GM04503 (cell line): ENCODE measurements around the gene CDC42.
A peak's percentile ranks its signal among the peaks of the same experiment; 100 is the strongest.

Experiments used
- DNase-seq: peaks from one replicate; pipeline ENCODE4 v3.0.0-alpha.2; 2012; ENCODE audit warnings: low read depth

CDC42 gene

DNA sequence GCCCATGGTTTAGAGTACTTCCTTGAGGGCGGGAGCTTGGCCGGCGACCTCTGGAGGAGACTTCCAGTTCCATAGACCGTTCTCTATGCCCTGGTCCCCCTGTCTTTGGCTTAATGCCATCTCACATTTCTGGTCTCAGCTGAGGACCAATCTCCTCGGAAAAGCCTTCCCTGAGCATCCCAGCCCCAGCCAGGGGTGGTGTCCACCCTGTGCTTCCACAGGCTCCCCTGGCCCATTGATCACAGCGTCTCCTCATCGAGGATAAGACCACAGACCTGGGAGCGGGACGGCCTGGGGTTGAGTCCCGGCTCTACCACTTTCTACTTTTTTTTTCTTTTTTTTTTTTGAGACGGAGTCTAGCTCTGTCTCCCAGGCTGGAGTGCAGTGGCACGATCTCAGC lies 75.9 kb downstream of the CDC42 start:
- no peak for DNase-seq

DNA sequence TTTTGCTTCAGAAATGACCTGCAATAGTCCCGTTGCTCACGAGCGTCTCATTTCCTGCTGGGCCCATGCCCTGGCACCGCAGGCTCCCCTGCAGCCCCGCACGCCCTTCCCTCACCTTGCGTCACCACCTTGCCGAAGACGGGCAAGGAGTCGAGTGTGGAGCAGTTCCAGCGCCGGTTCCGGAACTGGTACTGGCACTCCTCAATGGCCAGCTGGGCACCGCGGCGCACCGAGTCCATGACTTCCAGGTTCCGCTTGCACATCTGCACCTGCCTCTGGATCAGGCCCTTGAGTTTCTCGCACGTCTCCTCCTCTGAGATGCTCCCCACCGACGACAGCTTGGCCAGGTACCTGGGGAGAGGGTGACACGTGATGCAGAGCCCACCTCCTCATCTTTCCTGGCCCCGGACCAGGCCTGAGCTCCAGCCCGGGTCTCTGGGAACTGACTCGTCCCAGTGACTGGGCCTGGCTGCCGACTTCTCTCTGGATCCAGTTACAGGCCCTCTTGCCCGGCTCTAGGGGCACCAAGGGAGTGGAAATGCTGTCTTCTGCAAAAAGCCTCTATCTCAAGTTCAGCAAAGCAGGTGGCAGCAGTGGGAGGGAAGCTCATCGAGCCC lies 77.1 kb downstream of the CDC42 start:
- no peak for DNase-seq

DNA sequence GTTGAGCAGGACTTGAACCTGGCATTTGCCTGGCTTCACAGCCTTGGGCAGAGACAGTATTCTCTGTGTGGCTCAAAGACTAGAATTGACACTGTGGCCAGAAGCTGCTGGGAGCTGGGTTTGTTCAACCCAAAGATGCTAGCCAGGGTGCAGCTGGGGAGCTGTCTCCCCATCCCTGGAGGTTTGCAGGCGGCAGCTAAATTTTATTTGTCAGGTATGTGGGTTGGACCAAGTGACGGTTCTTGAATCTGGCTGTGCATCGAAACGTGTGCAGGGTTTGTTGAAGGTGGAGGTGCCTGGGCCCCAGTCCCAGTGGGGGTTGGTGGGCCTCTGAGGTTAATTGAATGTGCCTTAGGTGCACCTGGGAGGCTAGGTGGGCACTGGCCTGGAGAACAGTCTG lies 78.6 kb downstream of the CDC42 start:
- no peak for DNase-seq

DNA sequence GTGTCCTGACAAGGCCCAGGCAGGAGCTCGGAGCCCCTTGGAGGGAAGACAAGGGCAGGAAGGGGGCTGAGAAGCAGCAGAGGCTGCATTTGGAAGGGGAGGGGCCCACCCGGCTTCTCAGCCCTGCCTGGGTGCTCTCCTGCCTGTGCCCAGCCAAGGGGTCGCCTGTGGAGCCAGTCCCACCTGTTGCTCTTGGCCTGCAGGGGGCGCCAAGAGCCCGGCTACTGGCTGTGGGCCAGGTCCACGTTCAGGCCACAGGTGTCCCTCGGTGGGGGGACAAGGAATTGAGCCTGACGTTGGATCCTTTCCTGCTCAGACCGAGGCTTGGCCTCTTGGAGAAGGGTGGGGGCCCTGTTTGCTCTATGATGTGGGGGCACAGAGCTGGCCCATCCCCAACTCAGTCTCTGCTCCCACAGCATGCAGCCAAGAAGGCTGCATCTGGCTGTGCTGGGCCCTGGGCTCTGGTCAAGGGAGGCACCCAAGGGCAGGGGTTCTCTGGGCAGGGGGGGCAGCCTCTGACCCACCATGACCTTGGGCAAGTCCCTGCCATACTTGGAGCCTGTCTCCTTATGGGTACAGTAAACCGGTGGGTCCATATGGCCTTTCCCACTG lies 79.5 kb downstream of the CDC42 start:
- DNase-seq: no peak

DNA sequence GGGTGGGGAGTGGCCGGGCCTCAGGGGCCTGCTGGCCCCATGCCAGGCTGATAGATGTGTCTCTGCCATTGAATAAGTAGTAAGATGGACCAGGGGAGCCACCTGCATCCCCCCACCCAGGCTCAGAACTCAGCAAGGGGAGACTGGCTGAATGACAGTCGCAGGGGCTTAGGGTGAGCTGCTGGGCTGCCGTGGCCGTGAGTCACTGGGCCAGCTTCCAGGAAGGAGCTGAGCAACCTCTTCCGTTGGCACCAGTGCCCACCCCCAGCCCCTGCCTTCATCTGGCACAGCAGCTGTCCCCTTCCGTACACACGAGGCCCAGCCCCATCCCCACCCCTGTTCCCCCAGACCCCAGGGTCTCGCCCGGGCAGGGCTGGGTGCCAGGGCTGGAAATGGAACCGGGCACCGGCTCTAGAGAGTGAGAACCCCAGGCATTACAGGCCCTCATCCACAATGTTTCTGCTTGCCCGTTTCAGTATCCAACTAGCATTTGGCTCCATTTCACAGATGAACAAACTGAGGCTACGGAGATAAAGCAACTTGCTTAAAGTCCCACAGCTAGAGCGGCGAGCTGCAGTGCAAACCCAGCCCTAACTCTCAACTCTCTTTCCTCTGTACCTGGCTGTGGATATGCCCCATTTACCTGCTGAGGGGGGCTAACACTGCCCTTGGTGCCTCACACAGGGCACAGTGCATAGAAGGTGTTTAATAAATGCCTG lies 80.2 kb downstream of the CDC42 start:
- DNase-seq: peak; percentile 17

DNA sequence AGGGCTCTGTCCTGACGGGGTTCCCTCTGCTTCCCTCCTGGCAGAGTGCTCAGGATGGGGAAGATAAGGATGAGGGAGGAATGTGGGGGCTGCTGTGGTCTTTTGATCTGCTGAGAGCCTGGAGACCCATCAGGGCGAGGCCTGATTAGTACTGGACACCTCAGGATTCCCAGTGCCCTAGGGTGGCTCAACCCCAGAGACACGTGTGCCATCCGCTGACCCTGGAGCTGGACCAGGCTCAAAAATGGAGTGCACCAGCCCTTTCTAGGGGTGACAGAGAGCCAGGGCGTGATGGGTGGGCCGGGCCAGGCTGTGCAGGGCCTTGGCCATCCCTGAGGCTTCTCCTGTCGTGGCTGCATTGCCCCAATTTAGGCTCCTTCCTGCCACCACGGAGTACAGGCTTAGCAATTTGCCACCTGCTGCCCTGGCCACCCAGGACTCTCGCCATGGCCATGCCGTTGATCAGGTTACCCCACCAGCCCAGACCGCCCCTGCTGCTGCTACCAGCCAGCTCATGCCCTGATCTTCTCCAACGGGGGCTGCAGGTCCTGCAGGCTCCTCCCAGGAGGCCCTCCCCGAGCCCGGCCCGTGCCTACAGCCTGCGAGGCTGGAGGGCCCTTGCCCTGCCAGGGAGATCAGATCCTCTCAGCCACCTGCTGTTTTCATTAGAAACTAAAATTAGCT lies 80.9 kb downstream of the CDC42 start:
- DNase-seq: no peak

DNA sequence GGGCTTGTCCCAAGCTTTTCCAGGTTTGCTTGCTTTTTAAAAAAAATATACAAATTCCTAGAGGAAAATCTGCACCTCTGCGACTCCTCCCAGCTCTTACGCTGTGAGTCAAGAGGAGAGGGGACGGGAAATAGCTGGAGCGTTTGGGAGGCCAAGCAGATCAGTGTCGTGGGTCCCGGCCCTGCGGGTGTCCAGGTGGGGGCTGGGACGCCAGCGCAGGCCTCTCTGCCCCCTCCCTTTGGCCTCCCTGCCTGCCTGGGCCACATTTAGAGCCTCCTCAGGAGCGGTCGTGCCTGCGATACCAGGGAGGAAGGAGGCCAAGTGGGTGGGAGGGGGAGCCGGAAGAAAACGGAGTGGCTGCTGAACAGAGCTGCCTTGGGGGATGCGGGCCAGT lies 81.4 kb downstream of the CDC42 start:
- no peak for DNase-seq

DNA sequence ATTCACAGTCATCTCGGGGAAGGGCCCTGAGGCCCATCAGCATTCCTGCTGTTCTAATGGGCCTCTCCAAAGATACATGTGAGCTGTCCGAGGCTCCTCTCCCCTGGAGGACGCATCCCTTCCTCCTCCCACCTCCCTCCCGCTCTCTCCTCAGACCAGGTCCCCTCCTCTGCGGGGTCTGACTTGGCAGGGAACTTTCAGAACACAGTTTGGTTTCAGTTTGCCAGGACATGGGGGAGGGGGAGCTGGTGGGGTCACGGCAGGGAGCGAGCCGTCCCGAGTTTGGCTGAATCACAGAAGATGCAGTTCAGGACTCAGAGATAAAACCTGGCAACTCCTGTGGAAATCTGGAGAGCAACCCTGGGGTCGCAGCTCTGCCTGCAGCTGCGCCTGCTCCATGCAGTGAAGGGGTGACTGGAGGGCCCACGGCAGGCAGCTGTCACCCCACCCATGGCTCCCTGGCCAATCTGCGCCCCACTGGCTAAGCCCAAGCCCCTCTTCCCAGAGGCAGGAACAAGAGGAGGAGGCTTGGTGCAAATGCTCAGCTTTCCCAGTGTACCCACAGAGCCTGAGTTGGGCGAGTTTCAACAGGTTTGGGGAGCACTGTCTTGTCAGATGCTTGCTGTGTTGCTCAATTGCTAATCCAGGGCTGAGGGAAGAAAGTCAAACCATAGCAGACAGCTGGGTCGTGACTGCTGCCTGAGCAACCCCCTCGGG lies 84.7 kb downstream of the CDC42 start:
- no peak for DNase-seq

DNA sequence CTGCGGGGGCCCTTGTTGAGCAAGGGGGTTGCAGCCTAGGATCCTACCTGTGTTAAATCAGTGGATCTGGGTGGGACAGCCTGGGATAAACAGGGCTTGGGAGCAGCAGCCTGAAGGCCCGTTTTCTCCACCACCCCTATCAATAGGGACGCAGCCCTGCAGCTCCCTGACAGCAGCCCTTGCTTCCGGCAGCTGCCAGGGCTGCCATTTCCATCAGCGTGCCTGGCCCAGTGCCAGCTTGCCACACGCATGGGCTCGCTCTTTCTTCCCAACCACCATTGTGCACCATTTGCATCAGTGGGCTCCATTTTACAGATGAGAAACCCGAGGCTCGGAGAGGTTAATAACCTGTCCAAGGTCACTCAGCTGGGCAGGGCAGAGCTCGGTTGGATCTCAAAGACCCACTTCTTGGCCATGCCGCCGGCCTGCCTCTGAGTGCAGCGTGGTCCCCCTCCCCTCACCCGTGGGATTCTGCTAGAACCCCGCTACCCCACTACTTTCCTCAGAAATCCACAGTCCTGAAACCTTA lies 86.6 kb downstream of the CDC42 start:
- DNase-seq: no peak

DNA sequence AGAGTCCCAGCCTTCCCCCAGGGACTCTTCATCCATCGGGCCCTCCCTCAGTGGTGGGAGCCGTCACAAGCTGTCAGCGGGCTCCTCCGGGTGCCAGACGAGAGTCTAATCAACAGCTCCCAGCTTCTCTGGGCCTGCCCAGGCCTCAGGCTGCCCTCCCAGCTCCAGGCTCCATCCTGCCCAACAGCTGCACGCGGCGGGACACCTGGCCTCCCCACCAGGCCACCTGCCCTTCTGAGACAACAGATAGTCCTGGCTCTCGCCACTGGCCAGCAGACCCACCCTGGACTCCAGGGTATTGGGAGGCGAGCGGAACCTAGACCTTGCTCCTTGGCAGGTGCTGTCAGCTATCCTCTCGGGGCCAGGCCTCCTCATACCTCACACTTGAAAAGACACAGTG lies 87.3 kb downstream of the CDC42 start:
- no peak for DNase-seq
